SU-DHL-6 (cell line): Measurements from ENCODE around the gene PFDN1.

ENCODE experiments used
- H2AFZ ChIP-seq: fragments of 200-600 bp; sonication (generic); 2 replicates; pipeline ENCODE4 v1.6.1; 2014; ENCODE audit warnings: low read depth, mild to moderate bottlenecking, moderate library complexity, mixed read lengths, antibody characterized with exemption, low read length; ENCODE audit not compliant: severe bottlenecking
- H3F3A ChIP-seq: fragments of 200-600 bp; shearing (Covaris generic); 2 replicates; pipeline ENCODE4 v1.6.0; 2016; ENCODE audit warnings: antibody characterized with exemption, mild to moderate bottlenecking; ENCODE audit not compliant: insufficient read depth
- H3K27ac ChIP-seq: fragments of 200-600 bp; sonication (generic); 2 replicates; pipeline ENCODE4 v1.5.1; 2016; ENCODE audit warnings: low read depth, mild to moderate bottlenecking, low read length, moderate library complexity, mixed read lengths
- H3K27me3 ChIP-seq: fragments of 200-600 bp; sonication (generic), shearing (Covaris generic); 2 replicates; pipeline ENCODE4 v1.6.0; 2014; ENCODE audit warnings: mild to moderate bottlenecking, low read length
- H3K36me3 ChIP-seq: fragments of 200-600 bp; sonication (generic); 2 replicates; pipeline ENCODE4 v1.6.1; 2014; ENCODE audit warnings: mild to moderate bottlenecking, low read length, mixed read lengths
- H3K4me2 ChIP-seq: fragments of 300-600, 200-600 bp; shearing (Covaris generic), sonication (generic); 2 replicates; pipeline ENCODE4 v1.6.0; 2014; ENCODE audit warnings: low read length, low read depth, mild to moderate bottlenecking; ENCODE audit not compliant: poor library complexity, severe bottlenecking
- H3K4me3 ChIP-seq: fragments of 200-600 bp; sonication (generic); 2 replicates; pipeline ENCODE4 v1.5.1; 2014; ENCODE audit warnings: antibody characterized with exemption, low read length, mild to moderate bottlenecking, mixed read lengths; ENCODE audit not compliant: insufficient read depth, poor library complexity, severe bottlenecking
- H3K79me2 ChIP-seq: fragments of 200-600 bp; sonication (generic); 2 replicates; pipeline ENCODE4 v1.6.1; 2014; ENCODE audit warnings: mild to moderate bottlenecking, low read length, moderate library complexity; ENCODE audit not compliant: insufficient read depth
- H3K9ac ChIP-seq: fragments of 200-600 bp; sonication (generic); 2 replicates; pipeline ENCODE4 v1.7.0; 2014; ENCODE audit warnings: mild to moderate bottlenecking, low read length
- H3K9me2 ChIP-seq: fragments of 200-600 bp; sonication (generic); replicated peaks from 2 replicates; pipeline ENCODE4 v1.6.1; 2014; ENCODE audit warnings: low read length; ENCODE audit not compliant: insufficient read depth
- H3K9me3 ChIP-seq: fragments of 200-600 bp; sonication (generic); 2 replicates; pipeline ENCODE4 v1.6.1; 2014; ENCODE audit warnings: low read length, mixed read lengths; ENCODE audit not compliant: insufficient read depth
- H4K20me1 ChIP-seq: fragments of 200-600 bp; sonication (generic); 2 replicates; pipeline ENCODE4 v1.6.1; 2014; ENCODE audit warnings: low read depth, mild to moderate bottlenecking, antibody characterized with exemption, low read length, moderate library complexity, mixed read lengths
- EZH2phosphoT487 ChIP-seq: fragments of 200-600 bp; sonication (generic), shearing (Covaris generic); conservative IDR thresholded peaks from 2 replicates; pipeline ENCODE4 v1.6.1; 2018; ENCODE audit warnings: mild to moderate bottlenecking, antibody characterized with exemption, low read length, moderate library complexity, mixed read lengths
- TF ChIP-seq, protein P1 (sequence below): fragments of 200-600 bp; sonication (generic); IDR thresholded peaks from one replicate; pipeline ENCODE4 v1.5.1; 2017; ENCODE audit warnings: antibody characterized with exemption, mild to moderate bottlenecking, low read length, moderate library complexity; ENCODE audit not compliant: insufficient read depth, poor library complexity, severe bottlenecking

PFDN1 gene

GRCh38 chr5:140245341-140245740 lies 57.6 kb downstream of the PFDN1 start:
- Histone ChIP-seq H3K27ac (no peak overlapping the region), H3K9ac (no peak overlapping the region), H3K9me2 (no peaks in the 10 kb centered on the region), H3K27me3 (no peaks in the 10 kb centered on the region), H3K79me2 (no peaks in the 10 kb centered on the region), H3F3A (no peaks in the 10 kb centered on the region), H4K20me1 (no peaks in the 10 kb centered on the region), H3K4me3 (no peak overlapping the region), H3K4me2 (no peak overlapping the region), H2AFZ (no peak overlapping the region), H3K36me3 (no peaks in the 10 kb centered on the region), H3K9me3 (no peaks in the 10 kb centered on the region)
- TF ChIP-seq EZH2phosphoT487, result no peak
- TF ChIP-seq, protein P1, sequence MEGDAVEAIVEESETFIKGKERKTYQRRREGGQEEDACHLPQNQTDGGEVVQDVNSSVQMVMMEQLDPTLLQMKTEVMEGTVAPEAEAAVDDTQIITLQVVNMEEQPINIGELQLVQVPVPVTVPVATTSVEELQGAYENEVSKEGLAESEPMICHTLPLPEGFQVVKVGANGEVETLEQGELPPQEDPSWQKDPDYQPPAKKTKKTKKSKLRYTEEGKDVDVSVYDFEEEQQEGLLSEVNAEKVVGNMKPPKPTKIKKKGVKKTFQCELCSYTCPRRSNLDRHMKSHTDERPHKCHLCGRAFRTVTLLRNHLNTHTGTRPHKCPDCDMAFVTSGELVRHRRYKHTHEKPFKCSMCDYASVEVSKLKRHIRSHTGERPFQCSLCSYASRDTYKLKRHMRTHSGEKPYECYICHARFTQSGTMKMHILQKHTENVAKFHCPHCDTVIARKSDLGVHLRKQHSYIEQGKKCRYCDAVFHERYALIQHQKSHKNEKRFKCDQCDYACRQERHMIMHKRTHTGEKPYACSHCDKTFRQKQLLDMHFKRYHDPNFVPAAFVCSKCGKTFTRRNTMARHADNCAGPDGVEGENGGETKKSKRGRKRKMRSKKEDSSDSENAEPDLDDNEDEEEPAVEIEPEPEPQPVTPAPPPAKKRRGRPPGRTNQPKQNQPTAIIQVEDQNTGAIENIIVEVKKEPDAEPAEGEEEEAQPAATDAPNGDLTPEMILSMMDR, result no peak

DNA sequence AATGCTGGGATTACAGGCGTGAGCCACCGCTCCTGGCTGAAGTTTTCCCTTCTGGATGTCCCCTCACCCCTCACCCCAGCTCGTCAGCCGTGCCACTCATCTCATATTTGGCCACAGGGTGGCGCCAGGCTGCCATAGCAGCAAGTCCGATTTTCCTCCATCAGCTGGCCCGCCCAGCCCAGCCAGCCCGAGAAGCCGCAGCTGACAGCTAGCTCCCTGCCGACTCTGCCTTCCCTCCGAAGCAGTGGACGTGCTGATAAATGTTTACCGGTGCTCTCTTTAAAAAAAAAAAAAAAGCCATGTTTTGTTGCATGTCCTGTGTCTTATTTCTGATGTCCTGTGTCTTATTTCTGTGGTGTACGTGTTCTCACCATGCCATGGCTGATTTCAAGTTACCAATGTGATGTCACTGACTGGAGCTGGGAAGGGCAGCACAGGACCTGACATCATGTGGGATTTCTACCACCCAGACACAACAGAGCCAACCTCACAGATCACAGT lies 58.3 kb downstream of the PFDN1 start:
- H3K9ac ChIP-seq, result no peak overlapping the region
- no peak overlapping the region for H3K4me3 ChIP-seq
- no peak for TF ChIP-seq EZH2phosphoT487
- TF ChIP-seq, protein P1, result peak; percentile 73
- H3K27ac ChIP-seq, result no peak overlapping the region
- H3K9me3 ChIP-seq, result no peaks in the 10 kb centered on the region
- H3K9me2 ChIP-seq, result no peaks in the 10 kb centered on the region
- no peaks in the 10 kb centered on the region for H3F3A ChIP-seq
- H3K79me2 ChIP-seq, result no peaks in the 10 kb centered on the region
- H2AFZ ChIP-seq, result no peak overlapping the region
- no peaks in the 10 kb centered on the region for H3K27me3 ChIP-seq
- H3K36me3 ChIP-seq, result no peaks in the 10 kb centered on the region
- H4K20me1 ChIP-seq, result no peaks in the 10 kb centered on the region
- H3K4me2 ChIP-seq, result no peak overlapping the region

DNA sequence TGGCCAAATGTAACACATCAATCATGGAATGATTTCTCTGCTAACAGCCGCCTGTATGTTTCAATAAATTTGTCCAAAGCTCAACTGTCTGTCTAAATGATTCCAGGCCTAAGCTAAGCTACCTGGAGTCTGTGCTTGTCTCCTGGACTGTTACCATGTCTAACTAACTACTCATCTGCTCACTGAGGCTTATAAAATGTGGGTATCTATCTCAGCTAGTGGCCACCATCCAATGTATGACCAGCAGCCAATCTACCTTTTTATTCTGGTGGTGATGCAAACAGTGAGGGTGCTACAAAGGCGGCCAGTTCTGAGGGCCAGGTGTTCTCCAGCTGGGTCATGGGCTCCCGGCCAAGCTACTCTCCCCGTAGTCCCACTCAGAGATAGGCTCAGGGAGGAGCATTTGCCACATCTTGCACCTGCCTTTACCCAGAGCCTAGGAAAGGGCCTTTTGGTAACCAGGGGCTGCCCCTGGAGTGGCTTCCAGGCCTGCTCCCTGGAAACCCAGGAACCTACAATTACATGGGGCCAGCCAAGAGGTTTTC lies 59.1 kb downstream of the PFDN1 start:
- TF ChIP-seq, protein P1, result no peak
- TF ChIP-seq EZH2phosphoT487, result no peak
- no peak overlapping the region for H3K4me3 ChIP-seq
- no peak overlapping the region for H2AFZ ChIP-seq
- no peaks in the 10 kb centered on the region for H3K27me3 ChIP-seq
- no peaks in the 10 kb centered on the region for H3K36me3 ChIP-seq
- no peak overlapping the region for H3K4me2 ChIP-seq
- no peak overlapping the region for H3K9ac ChIP-seq
- no peaks in the 10 kb centered on the region for H4K20me1 ChIP-seq
- no peaks in the 10 kb centered on the region for H3F3A ChIP-seq
- no peaks in the 10 kb centered on the region for H3K9me3 ChIP-seq
- H3K79me2 ChIP-seq, result no peaks in the 10 kb centered on the region
- no peak overlapping the region for H3K27ac ChIP-seq
- H3K9me2 ChIP-seq, result no peaks in the 10 kb centered on the region
